ENCODE results near the gene PRRC2C. TPM values are rescaled to one million over a fixed set of nuclear protein-coding genes. Genes with fewer than 3 reads are reported as not detected.

The PRRC2C gene
- total RNA-seq, 1 experiment from 2014 or later = 199 TPM

- no peak overlapping the region for H3K4me2 ChIP-seq (ENCODE audit: low read length)
- no peak for TF ChIP-seq CTCF (conservative IDR thresholded peaks at IDR 0.05; ENCODE audit: low read depth, low read length)
- no peak for TF ChIP-seq EZH2phosphoT487 (IDR thresholded peaks at IDR 0.05; ENCODE audit: borderline replicate concordance, low read length)
- no peak for TF ChIP-seq EZH2 (IDR thresholded peaks at IDR 0.05; ENCODE audit: low read length, unreplicated experiment)
- H4K20me1 ChIP-seq (ENCODE audit: low read length) = peaks cover 99% of the 10 kb centered on the region
- intact Hi-C loops (cut with micrococcal nuclease) = no loop called here
- H3K9ac ChIP-seq (ENCODE audit: low read length) = no peak overlapping the region
- ATAC-seq = no peak
- CTCF ChIA-PET = no interaction called here
- no peak overlapping the region for H3K27ac ChIP-seq (ENCODE audit: low read length)
- H2AFZ ChIP-seq (ENCODE audit: low read length) = no peak overlapping the region
- POLR2A ChIA-PET (ENCODE audit: unreplicated experiment) = no interaction called here
- H3K4me1 ChIP-seq (ENCODE audit: insufficient read depth, low read length) = no peaks in the 10 kb centered on the region
- H3K79me2 ChIP-seq (ENCODE audit: low read length) = peaks cover 100% of the 10 kb centered on the region
- no TSS peak for BruUV-seq (replicated peaks)
- no peaks in the 10 kb centered on the region for H3K27me3 ChIP-seq (ENCODE audit: low read length)
- H3K36me3 ChIP-seq (ENCODE audit: low read depth, low read length) = peaks cover 36% of the 10 kb centered on the region
- no peak overlapping the region for H3K4me3 ChIP-seq (ENCODE audit: low read length)
- no peaks in the 10 kb centered on the region for H3F3A ChIP-seq (ENCODE audit: low read length, unreplicated experiment)
- no peaks in the 10 kb centered on the region for H3K9me2 ChIP-seq (replicated peaks; ENCODE audit: low read length)
- DNase-seq = no peak
- no peaks in the 10 kb centered on the region for H3K9me3 ChIP-seq (ENCODE audit: low read length)
Measured at GRCh38 chr1:171500304-171500703, 15.0 kb downstream of the PRRC2C start.

GRCh38 chr1:171500803-171501202 lies 15.5 kb downstream of the PRRC2C start:
- H3F3A ChIP-seq (ENCODE audit: low read length, unreplicated experiment) = no peaks in the 10 kb centered on the region
- no peak overlapping the region for H2AFZ ChIP-seq (ENCODE audit: low read length)
- peaks cover 36% of the 10 kb centered on the region for H3K36me3 ChIP-seq (ENCODE audit: low read depth, low read length)
- H3K79me2 ChIP-seq (ENCODE audit: low read length) = peaks cover 100% of the 10 kb centered on the region
- ChIA-PET CTCF (no interaction called here), POLR2A (ENCODE audit: unreplicated experiment) (no interaction called here)
- no peak for DNase-seq
- no peaks in the 10 kb centered on the region for H3K4me1 ChIP-seq (ENCODE audit: insufficient read depth, low read length)
- no peaks in the 10 kb centered on the region for H3K27me3 ChIP-seq (ENCODE audit: low read length)
- no peaks in the 10 kb centered on the region for H3K9me2 ChIP-seq (replicated peaks; ENCODE audit: low read length)
- H3K27ac ChIP-seq (ENCODE audit: low read length) = no peak overlapping the region
- no peaks in the 10 kb centered on the region for H3K9me3 ChIP-seq (ENCODE audit: low read length)
- intact Hi-C loops (cut with micrococcal nuclease) = no loop called here
- no peak overlapping the region for H3K9ac ChIP-seq (ENCODE audit: low read length)
- no peak for ATAC-seq
- no peak for TF ChIP-seq EZH2 (IDR thresholded peaks at IDR 0.05; ENCODE audit: low read length, unreplicated experiment)
- no peak for TF ChIP-seq EZH2phosphoT487 (IDR thresholded peaks at IDR 0.05; ENCODE audit: borderline replicate concordance, low read length)
- TF ChIP-seq CTCF (conservative IDR thresholded peaks at IDR 0.05; ENCODE audit: low read depth, low read length) = no peak
- H4K20me1 ChIP-seq (ENCODE audit: low read length) = peaks cover 99% of the 10 kb centered on the region
- no TSS peak for BruUV-seq (replicated peaks)
- H3K4me2 ChIP-seq (ENCODE audit: low read length) = no peak overlapping the region
- H3K4me3 ChIP-seq (ENCODE audit: low read length) = no peak overlapping the region

- H4K20me1 ChIP-seq (ENCODE audit: low read length) = peaks cover 99% of the 10 kb centered on the region
- intact Hi-C loops (cut with micrococcal nuclease) = no loop called here
- no peak for TF ChIP-seq EZH2phosphoT487 (IDR thresholded peaks at IDR 0.05; ENCODE audit: borderline replicate concordance, low read length)
- TF ChIP-seq EZH2 (IDR thresholded peaks at IDR 0.05; ENCODE audit: low read length, unreplicated experiment) = no peak
- TF ChIP-seq CTCF (conservative IDR thresholded peaks at IDR 0.05; ENCODE audit: low read depth, low read length) = no peak
- H3K4me1 ChIP-seq (ENCODE audit: insufficient read depth, low read length) = no peaks in the 10 kb centered on the region
- DNase-seq (no peak), ATAC-seq (no peak)
- H3K4me3 ChIP-seq (ENCODE audit: low read length) = no peak overlapping the region
- no peak overlapping the region for H2AFZ ChIP-seq (ENCODE audit: low read length)
- no peaks in the 10 kb centered on the region for H3K9me3 ChIP-seq (ENCODE audit: low read length)
- H3K27ac ChIP-seq (ENCODE audit: low read length) = no peak overlapping the region
- H3K79me2 ChIP-seq (ENCODE audit: low read length) = peaks cover 100% of the 10 kb centered on the region
- H3K9me2 ChIP-seq (replicated peaks; ENCODE audit: low read length) = no peaks in the 10 kb centered on the region
- H3F3A ChIP-seq (ENCODE audit: low read length, unreplicated experiment) = no peaks in the 10 kb centered on the region
- ChIA-PET POLR2A (ENCODE audit: unreplicated experiment) (interaction anchor here (0.6 kb wide), 1 partner anchor 23 kb away, joined by 3 read pairs; no protein-coding TSS in a partner anchor), CTCF (no interaction called here)
- no peak overlapping the region for H3K4me2 ChIP-seq (ENCODE audit: low read length)
- H3K27me3 ChIP-seq (ENCODE audit: low read length) = no peaks in the 10 kb centered on the region
- H3K9ac ChIP-seq (ENCODE audit: low read length) = no peak overlapping the region
- BruUV-seq (replicated peaks) = no TSS peak
- peaks cover 36% of the 10 kb centered on the region for H3K36me3 ChIP-seq (ENCODE audit: low read depth, low read length)
Measured at GRCh38 chr1:171501305-171502024, 16.1 kb downstream of the PRRC2C start.

All from PC-3 (cell line).